GM18870 (cell line): ENCODE results near the gene CYP46A1.

Source experiments
- ATAC-seq: cut with Tn5 transposase; IDR thresholded peaks from one replicate; pipeline ENCODE4 v1.9.1; 2021; ENCODE audit warnings: moderate library complexity; ENCODE audit not compliant: unreplicated experiment

Gene CYP46A1

DNA sequence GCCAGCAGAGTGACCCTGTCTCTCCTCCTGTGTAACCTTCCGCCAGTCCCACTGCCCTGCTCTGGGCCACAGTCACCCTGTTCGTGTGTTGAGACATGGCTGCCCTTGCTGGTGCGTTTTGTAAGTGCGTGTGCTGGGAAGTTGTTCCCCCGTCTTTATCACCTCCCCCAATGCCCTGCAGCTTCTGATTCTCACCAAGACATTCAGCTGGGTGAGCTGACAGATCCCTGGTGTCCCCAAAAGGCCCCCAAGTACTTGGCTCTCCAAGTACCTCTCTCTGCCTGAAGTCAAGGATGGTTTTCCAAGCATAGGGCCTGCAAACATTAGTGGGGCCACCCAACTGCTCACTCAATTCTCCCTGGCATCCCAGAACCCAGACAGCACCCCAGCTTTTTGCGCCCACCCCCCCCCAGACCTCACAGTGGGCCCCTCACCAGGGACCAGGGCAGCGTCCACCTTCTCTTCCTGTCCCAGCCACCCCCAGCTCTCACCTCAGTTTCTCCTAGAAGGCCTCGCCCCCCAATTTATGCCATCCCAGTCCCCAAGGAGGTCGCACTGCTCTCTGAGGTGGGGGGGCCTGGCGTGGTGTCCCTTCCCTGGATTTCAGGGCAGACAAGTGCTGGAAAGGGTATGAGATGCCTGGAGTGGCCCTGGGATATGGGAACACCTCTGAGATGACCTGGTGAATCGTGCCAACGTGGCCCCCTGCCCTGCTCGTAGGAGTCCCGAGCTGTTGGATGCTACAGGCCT is 57.3 kb downstream of the CYP46A1 start:
- no peak for ATAC-seq

DNA sequence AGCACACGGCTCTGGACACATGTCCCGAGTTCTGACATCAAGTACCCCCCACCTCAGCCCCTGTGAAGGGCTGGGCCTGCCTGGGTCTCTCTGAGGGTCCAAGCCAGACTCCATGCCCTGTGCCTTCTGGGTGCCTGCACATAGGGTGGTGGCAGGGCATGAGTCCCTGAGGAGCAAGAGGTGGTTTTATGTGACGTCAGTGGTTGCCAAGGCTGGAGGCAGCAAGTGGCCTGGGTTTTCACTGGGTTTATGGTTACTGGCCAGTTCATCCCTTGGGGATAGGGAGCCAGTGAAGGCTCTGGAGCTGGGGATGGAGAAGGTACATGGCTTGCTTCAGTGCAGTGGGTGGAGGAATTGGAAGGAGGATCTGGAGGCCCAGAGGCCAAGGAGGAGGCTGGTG is 58.0 kb downstream of the CYP46A1 start:
- no peak for ATAC-seq

DNA sequence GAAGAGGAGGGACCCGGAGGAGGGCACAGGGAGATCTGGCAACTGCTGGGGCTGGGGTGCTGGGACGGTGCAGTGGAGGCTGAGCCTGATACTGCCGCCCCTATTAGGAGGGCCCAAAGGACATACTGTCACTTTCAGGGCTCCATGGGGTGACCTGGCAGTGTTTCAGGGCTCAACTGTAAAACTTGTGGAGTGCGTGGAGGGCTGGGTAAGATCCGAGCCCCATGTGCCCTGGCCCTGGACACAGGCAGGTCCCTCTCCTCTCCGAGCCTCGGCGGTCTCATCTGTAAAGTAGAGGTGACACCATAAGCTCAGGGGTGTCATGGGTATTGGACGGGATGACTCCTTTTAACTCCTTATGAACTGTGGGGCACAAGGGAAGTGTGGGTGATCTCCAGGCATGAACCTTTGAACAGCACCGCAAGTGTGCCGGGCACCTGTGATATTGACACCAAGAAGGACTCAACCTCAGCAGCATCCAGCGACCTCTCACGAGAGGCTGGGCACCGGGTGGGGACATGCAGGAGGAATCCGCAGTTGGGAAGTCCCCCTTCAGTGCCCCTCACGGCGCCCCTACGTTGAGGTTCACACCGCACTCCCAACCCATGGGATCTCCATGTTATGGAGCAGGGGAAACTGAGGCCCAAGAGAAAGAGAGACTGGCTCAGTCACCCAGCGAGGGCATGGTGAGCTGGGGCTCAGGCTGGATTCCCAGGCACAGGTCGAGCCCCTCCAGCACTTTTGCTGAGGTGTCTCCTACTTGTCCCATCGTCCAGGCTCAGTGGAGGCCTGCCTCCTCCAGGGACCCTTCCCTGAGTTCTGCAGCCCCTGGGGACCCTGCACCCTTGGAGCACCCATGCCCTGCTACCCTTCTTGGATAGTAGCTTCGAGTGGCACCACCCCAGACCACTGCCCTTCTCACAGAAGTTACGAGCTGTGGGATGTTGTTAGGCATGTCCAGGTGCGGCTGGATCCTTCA is 58.7 kb downstream of the CYP46A1 start:
- ATAC-seq, result no peak

DNA sequence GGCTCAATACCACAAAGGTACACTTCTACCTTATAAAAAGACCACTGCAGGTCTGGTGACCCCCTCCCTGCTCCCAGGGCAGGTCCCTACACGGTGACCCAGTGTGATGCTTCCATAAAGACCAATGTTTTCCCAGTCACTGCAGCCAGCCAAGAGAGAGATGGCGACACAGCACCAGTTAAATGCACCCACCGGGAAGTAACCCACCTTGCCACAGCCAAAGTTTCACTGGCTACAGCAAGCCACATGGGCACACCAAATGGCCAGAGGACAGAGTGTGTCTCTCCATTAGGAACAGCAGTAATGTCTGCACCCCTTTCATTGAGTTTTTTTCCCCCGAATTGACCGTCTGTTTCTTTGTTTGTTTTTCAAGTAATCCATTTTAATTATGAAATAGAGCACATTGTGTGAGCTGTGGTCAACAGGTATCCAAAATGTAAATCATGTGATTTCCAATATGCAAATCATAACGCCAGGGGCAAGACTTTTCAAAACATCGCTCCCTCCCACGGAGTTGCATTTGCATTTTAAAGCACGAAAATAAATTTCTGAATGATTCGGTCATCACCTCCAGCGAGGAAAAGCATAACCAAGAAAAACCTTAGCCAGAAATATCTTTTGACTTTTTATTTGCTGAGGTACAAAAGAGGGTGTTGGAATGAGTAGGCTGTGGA is 60.2 kb downstream of the CYP46A1 start:
- ATAC-seq, result no peak

DNA sequence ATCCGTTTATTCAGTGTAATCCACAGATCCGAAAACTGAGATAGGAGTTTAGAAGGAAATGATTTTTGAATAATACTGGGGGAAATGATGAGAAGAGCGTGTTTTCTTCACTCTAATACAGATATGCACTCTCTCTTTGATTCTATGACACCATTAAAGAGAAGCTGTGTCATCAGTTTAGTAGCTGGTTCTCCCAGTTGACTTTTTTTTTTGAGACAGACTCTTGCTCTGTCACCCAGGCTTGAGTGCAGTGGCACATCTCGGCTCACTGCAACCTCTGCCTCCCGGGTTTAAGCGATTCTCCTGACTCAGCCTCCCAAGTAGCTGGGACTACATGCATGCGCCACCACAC is 60.8 kb downstream of the CYP46A1 start:
- no peak for ATAC-seq

DNA sequence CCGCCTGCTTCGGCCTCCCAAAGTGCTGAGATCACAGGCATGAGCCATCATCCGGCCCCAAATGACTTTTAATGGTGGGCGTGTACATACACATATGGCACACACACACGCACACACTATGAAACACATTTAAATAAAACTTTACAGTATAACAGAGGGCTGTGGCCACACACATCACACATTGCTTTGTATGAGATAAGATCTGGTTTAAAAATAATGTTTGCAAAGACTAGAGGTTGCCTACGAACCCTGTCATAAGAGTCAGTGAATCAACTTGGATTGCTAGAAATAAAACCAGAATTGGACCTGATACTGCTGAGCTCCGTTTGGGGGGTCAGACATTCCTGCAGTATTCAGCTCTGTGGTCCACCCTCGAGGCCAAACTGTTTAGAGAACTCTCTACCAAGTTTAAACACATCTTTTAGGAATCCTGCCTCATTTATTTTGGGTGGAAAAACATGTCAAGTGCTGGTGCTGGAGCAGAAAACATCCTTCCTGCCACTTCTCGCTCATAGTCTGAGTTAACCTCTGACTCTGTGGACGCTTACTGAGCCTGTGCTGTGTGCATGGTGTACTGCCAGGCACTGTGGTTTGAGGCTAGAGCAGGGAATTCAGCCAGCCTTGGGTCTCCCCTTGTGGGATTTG is 61.3 kb downstream of the CYP46A1 start:
- ATAC-seq, result no peak

DNA sequence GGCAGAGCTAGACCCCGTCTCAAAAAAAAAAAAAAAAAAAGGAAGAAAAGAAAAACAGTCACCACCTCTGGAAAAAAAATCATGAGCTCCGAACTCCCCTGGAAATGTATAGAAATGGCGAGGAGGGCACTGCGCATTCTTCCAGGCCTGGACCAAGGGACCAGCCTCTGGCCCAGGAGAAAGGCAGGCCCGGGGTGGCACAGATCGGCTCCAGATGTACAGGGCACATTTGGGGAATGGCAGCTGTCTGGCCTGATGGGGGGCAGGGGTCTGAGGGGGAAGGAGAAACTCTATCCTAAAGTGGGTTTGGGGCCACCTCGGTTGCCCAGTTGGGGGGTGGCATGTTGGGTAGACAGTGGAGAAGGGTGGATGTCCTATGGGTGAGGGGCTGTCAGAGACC is 63.1 kb downstream of the CYP46A1 start:
- ATAC-seq, result no peak

DNA sequence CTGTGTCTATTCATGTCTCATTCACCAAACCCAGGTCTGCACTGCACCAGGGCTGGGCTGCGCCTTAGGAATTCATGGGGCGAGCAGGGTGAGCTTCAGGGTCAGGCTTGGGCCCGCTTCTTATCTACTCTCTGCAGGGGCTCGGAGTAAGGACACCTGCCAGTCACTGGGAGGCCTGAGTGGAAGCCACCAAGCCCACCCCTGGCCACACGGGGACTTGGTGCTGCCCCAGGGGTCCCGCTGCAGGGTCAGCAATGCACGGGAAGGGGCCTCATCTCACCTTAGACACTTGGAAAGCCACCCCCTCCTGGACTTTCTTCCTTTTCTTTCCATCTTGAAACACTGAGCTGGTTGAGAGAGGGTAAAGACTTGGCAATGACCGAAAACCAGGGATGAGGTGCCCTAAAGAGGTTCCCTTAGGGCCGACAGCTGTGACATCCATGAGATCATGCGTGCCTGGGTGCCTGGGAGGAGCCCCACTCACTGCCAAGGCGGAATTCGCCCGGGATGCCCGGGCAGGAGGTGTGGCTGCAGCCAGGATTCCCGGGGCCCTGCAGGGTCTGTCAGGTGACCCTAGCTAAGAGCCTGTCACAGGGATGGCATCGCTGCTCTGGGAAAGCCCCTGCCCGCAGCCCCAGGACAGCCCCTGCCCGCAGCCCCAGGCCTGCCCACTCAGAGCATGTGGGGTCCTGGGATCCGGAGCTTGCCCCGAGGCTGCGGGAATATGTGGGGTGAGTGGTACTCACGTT is 63.7 kb downstream of the CYP46A1 start:
- ATAC-seq, result no peak

DNA sequence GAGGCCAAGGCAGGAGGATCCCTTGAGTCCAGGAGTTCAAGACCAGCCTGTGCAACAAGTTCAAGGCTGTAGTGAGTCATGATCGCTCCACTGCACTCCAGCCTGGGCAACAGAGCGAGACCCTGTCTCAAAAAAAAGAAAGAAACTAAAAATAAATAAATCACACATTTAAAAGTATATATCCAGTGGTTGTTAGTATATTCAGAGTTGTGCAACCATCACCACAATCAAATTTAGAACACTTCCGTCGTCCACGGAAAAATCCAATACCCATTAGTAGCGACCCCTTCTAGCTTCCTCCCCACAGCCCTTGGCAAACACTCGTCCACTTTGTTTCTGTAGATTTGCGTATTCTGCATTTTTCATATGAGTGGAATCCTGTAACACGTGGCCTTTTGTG is 64.4 kb downstream of the CYP46A1 start:
- no peak for ATAC-seq

DNA sequence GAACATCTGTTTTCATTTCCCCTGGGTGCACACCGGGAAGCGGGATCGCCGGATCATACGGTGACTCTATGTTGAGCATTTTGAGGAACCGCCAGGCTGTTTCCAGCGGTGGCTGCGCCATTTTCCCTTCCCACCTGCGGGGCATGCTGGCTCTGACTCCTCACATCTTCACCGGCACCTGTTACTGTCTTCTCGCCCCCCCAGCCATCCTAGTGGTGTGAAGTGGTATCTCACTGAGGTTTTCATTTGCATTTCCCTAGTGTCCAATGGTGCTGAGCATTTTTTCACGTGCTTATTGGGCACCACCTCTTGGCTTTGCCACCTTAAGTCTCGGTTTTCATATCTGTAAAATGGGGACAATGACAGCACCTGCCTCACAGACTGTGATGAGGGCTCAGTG is 65.0 kb downstream of the CYP46A1 start:
- no peak for ATAC-seq

DNA sequence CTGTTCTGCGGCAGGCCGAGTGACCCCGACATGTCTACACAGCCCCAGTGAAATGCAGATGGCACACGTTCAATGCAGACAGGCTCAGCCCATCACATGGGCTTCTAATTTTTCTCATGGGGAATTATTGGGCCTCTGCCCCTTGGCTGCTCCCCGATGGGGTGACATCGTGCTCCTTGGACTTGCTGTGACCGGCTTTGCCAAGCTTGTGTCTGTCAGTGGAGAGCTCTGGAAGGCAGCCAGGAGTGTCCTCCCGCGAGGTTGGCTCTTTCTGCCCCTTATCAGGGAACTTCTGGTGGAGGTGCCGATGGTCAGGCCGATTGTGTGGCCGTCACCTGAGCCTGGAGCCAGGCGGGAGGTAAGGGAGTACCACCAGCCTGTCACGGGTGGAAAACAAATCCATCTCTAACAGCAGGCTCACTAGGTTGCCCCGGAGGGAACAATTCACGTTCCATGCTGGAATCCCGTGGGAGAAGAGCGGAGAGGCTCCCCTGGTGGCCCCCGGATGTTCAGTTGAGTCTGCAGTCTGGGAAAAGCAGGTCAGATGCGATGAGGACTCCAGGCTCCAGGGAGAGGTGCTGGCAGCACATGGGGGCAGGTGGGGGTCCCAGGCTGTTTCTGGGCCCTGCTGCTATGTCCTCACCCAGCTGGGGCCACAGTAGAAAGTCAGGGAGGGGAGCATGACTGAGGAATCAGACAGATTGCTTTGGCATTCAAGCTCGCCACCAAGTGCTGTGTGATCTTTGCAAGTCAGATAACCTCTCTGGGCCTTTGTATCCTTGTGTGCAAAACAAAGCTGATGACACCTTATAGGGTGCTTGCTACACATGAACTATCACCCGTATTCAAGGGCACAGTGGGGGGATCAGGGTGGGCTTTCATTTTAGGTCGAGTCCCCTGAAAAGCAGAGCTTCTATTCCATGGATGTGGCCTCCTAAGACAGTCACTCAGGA is 65.9 kb downstream of the CYP46A1 start:
- no peak for ATAC-seq

DNA sequence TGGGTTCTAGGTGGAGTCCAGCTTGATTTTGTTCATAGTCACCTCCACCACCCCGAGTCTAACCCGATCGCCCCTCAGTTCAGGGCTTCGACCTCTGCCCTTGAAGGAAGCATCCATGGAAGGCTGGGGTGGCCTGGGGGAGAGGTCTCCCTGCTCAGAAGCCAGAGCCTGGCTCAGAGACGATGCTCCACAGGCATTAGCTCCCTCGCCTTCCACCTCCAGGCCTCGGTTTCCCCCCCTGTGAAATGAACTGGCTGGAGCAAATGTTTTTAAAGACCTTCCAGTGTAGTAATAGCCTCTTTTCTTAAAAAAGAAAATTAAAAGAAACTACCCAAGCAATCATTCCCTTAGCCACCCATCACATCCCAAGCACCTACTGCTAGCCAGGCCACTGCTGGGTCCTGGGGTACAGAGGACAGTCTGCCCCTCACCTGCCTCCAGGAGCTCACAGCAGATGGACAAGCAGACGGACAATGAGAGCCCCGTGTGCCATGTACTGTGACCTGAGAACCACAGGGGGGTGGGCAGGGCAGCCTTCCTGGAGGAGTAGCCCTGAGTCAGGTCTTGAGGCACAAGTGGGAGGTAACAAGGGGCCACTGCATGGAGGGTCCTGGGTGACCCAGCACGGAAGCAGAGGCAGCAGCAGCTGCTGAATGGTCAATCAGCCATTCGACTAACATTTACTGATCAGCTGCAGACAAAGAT is 66.8 kb downstream of the CYP46A1 start:
- no peak for ATAC-seq

DNA sequence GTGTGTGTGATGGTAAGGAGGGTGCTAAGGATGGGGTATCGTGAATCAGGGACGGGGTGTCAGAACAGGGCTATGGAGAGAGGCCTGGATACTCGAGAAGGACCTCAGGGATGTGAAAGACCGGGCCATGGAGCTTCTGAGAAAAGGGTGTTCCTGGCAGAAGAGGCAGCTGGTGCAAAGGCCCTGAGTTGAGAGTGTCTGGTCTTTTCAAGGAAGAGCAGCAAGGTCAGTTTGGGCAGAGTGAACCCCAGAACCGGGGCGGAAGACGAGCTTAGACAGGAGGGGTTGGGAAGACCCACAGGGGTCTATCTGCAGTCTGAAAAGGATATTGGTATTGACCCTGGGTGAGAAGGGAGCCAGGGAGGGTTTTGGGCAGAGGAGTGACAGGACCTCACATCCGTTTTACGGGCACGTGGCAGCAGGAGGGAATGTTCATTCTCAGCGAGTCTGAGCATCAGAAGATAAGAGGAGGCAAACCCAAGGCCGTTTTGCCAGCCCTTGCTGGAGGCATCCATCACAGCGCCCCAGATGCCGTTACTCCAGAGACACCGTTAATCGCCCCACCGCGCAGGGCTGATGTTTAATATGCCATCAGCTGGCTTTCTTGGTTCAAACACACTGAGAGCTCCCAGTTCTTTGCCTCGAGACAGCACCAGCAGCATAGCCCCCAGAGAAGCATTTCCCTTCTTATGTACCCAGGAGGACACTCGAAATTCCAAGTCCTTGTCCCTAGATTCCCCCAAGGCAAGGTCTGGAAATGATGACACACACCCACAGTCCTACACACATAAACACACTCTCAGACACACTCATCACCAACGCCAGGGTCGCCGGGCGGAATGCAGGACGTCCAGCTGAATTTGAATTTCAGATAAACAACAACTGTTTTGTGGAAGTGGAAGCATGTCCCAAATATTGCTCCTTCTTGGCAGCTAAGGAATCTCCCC is 67.7 kb downstream of the CYP46A1 start:
- no peak for ATAC-seq

DNA sequence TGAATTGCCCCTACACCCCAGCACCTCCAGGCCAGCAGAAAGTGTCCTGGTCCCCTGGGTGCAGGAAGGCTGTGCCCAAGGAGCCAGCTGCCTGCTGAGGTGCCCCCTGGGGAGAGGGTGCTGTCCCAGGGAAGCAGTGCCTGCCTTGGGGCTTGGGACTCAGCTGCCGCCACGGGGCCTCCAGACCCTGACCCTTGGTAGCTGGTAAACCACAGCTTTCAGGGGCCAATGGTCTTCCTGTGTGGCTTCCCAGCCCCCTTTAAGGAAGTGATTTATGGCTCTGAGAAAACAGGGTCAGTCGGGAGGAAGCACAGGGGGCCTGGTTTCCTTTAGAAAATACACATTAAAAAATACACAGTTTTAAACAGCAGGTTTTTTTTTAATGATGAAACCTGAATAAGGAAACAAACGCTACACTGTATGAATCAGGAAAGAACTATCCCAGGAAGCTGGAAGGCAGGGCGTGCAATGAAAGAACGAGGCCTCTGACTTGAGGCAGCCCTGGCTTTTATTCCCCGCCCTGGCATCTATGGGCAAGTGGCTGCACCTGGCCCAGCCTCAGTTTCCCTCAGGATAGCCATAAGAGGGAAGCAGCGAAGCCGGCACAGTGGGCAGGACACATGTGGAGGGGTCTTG is 68.5 kb downstream of the CYP46A1 start:
- ATAC-seq, result no peak

DNA sequence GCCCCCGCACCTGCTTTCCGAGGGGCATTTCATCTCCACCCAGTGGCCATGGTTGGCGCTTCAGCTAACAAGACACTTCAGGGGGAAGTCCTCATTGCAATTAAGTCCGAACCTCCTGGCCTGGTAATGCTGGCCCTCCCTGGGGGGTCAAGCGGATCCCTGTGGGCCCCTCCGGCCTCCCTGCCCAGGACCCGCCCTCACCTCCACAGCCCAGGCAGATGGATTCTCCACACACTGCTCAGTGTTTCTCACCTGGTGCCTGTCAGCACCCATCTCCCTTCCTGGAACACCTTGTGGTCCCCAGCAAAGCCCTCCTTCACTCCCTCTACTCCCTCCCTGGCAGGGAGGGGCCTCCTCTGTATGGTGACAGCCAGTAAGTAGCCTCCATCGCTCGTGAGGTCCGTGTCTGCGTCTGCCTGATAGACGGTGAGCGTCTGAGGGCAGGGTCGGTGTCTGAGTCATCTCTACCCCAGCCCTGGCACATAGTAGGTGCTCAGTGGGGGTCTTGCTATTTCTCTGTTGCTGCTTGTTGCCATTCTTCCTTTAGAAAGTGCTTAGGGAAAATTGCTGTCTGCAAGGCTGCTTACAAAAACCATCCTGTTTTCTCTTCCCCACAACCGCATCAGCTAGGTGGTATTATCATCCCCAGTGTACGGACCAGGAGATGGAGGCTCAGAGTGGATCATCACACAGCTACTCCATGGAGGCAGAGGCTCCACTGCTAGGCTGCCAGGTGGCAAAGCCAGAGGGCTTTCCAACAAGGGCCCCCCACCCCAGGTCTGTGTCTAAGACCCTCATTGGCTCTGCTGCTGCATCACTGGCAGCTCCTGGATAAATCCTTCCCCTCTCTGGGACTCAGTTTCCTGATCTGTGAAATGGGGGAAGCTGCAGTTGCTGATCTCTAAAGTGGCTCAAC is 69.4 kb downstream of the CYP46A1 start:
- ATAC-seq, result no peak
